ENCODE measurements around the gene PTPRN2. TPM values are rescaled to one million over a fixed set of nuclear protein-coding genes. Genes with fewer than 3 reads are reported as not detected.
"Not testable (repeated sequence)": the region's sequence is repeated elsewhere in the genome, so short reads cannot be mapped to it uniquely, and the experiment has no call there.

PTPRN2 gene
- total RNA-seq, 1 experiment from 2014 or later, result 1.1 TPM

- TF ChIP-seq POLR2AphosphoS5 (IDR thresholded peaks at IDR 0.05; ENCODE audit: low read depth, low read length) (no peak), REST (IDR thresholded peaks at IDR 0.05; ENCODE audit: insufficient read depth in 1 of 2, low read depth in 2 of 2, low read length in 1 of 2) (no peak), SIN3A (IDR thresholded peaks at IDR 0.05; ENCODE audit: borderline replicate concordance, insufficient read depth, low read depth, low read length) (no peak), CTCF (IDR thresholded peaks at IDR 0.05) (no peak), TCF7L2 (IDR thresholded peaks at IDR 0.05; ENCODE audit: low read depth, low read length) (no peak)
- no peak overlapping the region for H3K27ac ChIP-seq (ENCODE audit: low read length)
- H3K9me3 ChIP-seq (ENCODE audit: control insufficient read depth, insufficient read depth, low read depth, low read length), result no peaks in the 10 kb centered on the region
- DNase-seq (ENCODE audit: low read depth, low spot score), result no peak
- no TSS peak for BruUV-seq (replicated peaks)
- in situ Hi-C loops (cut with HindIII; ENCODE audit: low pct_unique_long_range_greater_than_20kb, low sequenced_read_pairs), result no loop called here
- no peaks in the 10 kb centered on the region; the same call in 1 of the 2 replicates for H3K4me1 ChIP-seq (ENCODE audit: control insufficient read depth, insufficient read depth, low read length)
- peak; percentile 27; the same call in 1 of the 2 replicates for ATAC-seq
- H3K27me3 ChIP-seq (ENCODE audit: control insufficient read depth, insufficient read depth, low read length), result peaks cover 30% of the 10 kb centered on the region
- no peaks in the 10 kb centered on the region for H3K36me3 ChIP-seq (ENCODE audit: control insufficient read depth, insufficient read depth, low read length)
- intact Hi-C loops (cut with micrococcal nuclease; ENCODE audit: unreplicated experiment), result no loop called here
- ChIA-PET POLR2A (no interaction called here), CTCF (no interaction called here)
- H3K4me3 ChIP-seq (ENCODE audit: low read depth in 2 of 2, low read length in 2 of 2), result no peak overlapping the region
Observed at GRCh38 chr7:157702311-157703023, 885.2 kb downstream of the PTPRN2 start.

DNA sequence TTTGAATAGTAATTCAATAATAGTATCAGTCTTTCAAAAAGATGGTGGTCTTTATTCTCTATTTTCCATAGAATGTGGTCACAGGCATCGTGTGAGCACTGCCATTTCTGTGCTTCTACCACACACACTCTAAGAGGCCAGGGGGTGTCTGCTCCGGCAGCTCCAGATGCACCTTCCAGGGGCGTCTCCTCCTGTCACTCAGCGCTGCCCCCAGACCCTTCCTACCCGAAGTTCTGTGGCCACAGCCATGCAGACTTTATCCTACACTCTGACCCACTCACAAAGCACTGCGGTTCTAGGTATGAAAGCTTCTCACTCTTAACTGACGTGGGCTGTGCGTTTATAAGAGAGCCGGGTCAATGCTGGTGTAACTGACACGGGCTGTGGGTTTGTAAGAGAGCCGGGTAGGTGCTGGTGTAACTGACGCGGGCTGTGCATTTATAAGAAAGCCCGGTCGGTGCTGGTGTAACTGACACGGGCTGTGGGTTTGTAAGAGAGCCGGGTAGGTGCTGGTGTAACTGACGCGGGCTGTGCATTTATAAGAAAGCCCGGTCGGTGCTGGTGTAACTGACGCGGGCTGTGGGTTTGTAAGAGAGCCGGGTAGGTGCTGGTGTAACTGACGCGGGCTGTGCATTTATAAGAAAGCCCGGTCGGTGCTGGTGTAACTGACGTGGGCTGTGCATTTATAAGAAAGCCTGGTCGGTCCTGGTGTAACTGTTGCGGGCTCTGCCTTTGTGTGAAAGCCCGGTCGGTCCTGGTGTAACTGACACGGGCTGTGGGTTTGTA lies 886.0 kb downstream of the PTPRN2 start:
- intact Hi-C loops (cut with micrococcal nuclease; ENCODE audit: unreplicated experiment), result not testable (repeated sequence)

More for the DNA sequence above, 886.0 kb downstream of the PTPRN2 start:
- H3K27ac ChIP-seq (ENCODE audit: low read length); DNase-seq (ENCODE audit: low read depth, low spot score); H3K4me1 ChIP-seq (ENCODE audit: control insufficient read depth, insufficient read depth, low read length); CTCF ChIA-PET; POLR2A ChIA-PET; in situ Hi-C loops (cut with HindIII; ENCODE audit: low pct_unique_long_range_greater_than_20kb, low sequenced_read_pairs); BruUV-seq (replicated peaks); ATAC-seq; H3K4me3 ChIP-seq (ENCODE audit: low read depth in 2 of 2, low read length in 2 of 2); H3K36me3 ChIP-seq (ENCODE audit: control insufficient read depth, insufficient read depth, low read length); H3K9me3 ChIP-seq (ENCODE audit: control insufficient read depth, insufficient read depth, low read depth, low read length): not testable (repeated sequence)
- H3K27me3 ChIP-seq (ENCODE audit: control insufficient read depth, insufficient read depth, low read length), result peaks cover 24% of the 10 kb centered on the region
